ENCODE measurements around the gene NACA2.

The NACA2 gene

DNA sequence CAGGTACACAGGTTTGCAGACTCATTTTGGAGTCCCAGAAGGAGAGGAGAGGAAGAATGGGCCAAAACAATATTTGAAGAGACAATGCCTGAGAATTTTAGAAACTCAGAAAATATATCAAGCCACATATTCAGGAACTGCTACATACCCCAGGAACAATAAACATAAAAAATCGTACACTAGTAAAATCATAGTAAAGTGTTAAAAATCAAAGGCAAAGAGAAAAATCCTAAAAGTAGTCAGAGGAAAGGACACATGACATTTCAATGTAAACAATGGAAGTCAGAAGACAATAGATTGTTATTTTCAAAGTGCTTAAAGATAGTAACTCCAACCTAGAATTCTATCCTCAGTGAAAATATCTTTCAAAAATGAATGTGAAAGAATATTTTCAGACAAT is 28.5 kb upstream of the NACA2 start:
- no peaks in the 10 kb centered on the region for H3K4me1 ChIP-seq
- H3K27me3 ChIP-seq (ENCODE audit: control insufficient read depth, insufficient read depth, low read length), result no peaks in the 10 kb centered on the region
- H3K79me2 ChIP-seq, result no peaks in the 10 kb centered on the region
- no peak overlapping the region for H3K4me3 ChIP-seq (ENCODE audit: low read depth, low read length)
- no peak overlapping the region for H3K27ac ChIP-seq
- H3K9ac ChIP-seq, result no peak overlapping the region
- TF ChIP-seq, protein P1, sequence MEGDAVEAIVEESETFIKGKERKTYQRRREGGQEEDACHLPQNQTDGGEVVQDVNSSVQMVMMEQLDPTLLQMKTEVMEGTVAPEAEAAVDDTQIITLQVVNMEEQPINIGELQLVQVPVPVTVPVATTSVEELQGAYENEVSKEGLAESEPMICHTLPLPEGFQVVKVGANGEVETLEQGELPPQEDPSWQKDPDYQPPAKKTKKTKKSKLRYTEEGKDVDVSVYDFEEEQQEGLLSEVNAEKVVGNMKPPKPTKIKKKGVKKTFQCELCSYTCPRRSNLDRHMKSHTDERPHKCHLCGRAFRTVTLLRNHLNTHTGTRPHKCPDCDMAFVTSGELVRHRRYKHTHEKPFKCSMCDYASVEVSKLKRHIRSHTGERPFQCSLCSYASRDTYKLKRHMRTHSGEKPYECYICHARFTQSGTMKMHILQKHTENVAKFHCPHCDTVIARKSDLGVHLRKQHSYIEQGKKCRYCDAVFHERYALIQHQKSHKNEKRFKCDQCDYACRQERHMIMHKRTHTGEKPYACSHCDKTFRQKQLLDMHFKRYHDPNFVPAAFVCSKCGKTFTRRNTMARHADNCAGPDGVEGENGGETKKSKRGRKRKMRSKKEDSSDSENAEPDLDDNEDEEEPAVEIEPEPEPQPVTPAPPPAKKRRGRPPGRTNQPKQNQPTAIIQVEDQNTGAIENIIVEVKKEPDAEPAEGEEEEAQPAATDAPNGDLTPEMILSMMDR (IDR thresholded peaks at IDR 0.05), result no peak
- no peak overlapping the region for H3K4me2 ChIP-seq (ENCODE audit: low read length)
- no peaks in the 10 kb centered on the region for H3K9me3 ChIP-seq (ENCODE audit: control insufficient read depth, low read length)
- H3K36me3 ChIP-seq (ENCODE audit: control insufficient read depth, insufficient read depth, low read length), result peaks cover 2% of the 10 kb centered on the region
- H2AFZ ChIP-seq, result no peak overlapping the region

DNA sequence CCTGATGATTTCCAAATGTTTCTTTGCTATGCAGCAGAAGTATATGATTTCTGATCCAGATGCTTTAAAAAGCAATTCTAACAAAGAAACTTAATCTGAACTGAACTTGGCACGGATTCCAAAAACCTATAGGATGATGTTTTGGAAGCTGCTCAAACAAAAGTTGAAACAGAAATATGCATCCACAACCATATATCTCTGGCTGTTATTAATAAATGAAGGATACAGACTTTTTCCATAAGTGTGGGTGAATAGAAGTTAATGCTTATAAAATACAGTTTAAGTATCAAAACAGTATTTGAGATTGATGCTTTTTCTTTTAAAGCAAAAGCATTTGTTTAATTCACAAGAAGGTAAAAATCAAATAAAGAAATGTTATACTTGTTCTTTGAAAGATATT is 27.9 kb upstream of the NACA2 start:
- Histone ChIP-seq H3K27me3 (ENCODE audit: control insufficient read depth, insufficient read depth, low read length) (no peaks in the 10 kb centered on the region), H2AFZ (no peak overlapping the region), H3K27ac (no peak overlapping the region), H3K4me3 (ENCODE audit: low read depth, low read length) (no peak overlapping the region), H3K79me2 (no peaks in the 10 kb centered on the region), H3K4me1 (no peaks in the 10 kb centered on the region), H3K9me3 (ENCODE audit: control insufficient read depth, low read length) (no peaks in the 10 kb centered on the region), H3K4me2 (ENCODE audit: low read length) (no peak overlapping the region), H3K9ac (no peak overlapping the region), H3K36me3 (ENCODE audit: control insufficient read depth, insufficient read depth, low read length) (peaks cover 2% of the 10 kb centered on the region)
- TF ChIP-seq, protein P1 (IDR thresholded peaks at IDR 0.05), result no peak

DNA sequence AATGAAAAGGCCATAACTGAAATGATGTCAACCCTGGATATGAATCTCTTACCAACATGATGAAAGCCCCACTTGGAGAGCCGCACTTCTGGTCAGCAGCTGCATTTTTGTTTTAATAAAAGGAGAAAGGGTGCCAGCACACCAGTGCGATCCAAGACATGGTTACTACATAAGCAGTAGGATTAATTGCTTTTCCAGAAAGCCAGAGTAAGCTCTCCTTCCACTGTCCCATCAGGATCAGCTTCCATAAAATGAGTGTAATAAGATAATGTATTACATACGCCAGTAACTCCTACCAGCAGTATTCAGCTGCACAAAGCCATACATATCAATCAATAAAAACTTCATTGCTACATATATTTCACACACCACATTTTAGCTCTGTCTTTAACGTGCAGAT is 26.3 kb upstream of the NACA2 start:
- TF ChIP-seq, protein P1 (IDR thresholded peaks at IDR 0.05), result no peak
- no peak overlapping the region for H3K9ac ChIP-seq
- no peak overlapping the region for H3K27ac ChIP-seq
- no peaks in the 10 kb centered on the region for H3K9me3 ChIP-seq (ENCODE audit: control insufficient read depth, low read length)
- H3K36me3 ChIP-seq (ENCODE audit: control insufficient read depth, insufficient read depth, low read length), result peaks cover 2% of the 10 kb centered on the region
- no peak overlapping the region for H3K4me3 ChIP-seq (ENCODE audit: low read depth, low read length)
- no peaks in the 10 kb centered on the region for H3K27me3 ChIP-seq (ENCODE audit: control insufficient read depth, insufficient read depth, low read length)
- no peaks in the 10 kb centered on the region for H3K79me2 ChIP-seq
- H3K4me2 ChIP-seq (ENCODE audit: low read length), result no peak overlapping the region
- H2AFZ ChIP-seq, result no peak overlapping the region
- no peaks in the 10 kb centered on the region for H3K4me1 ChIP-seq

DNA sequence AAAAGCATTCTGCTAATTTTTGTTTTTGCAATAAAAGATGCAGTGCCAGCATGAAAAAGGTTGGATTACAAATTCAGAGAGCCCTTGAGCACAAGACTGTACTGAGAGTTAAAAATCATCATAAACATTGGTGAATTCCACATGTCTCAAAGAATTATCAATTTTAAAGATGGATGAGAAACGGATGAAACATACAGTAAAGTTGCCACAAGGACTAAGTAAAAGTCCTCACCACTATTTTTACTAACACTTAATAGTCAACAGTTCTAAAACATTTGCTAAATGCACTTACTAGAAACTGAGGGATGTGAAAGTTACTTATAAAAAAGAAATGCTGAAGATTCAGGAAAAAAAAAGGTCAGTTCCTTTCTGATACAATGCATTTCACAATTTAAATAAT is 25.8 kb upstream of the NACA2 start:
- Histone ChIP-seq H3K9me3 (ENCODE audit: control insufficient read depth, low read length) (no peaks in the 10 kb centered on the region), H3K4me1 (no peaks in the 10 kb centered on the region), H3K9ac (no peak overlapping the region), H3K4me3 (ENCODE audit: low read depth, low read length) (no peak overlapping the region), H2AFZ (no peak overlapping the region), H3K4me2 (ENCODE audit: low read length) (no peak overlapping the region), H3K27ac (no peak overlapping the region), H3K27me3 (ENCODE audit: control insufficient read depth, insufficient read depth, low read length) (no peaks in the 10 kb centered on the region), H3K79me2 (no peaks in the 10 kb centered on the region), H3K36me3 (ENCODE audit: control insufficient read depth, insufficient read depth, low read length) (peaks cover 2% of the 10 kb centered on the region)
- TF ChIP-seq, protein P1 (IDR thresholded peaks at IDR 0.05), result no peak

DNA sequence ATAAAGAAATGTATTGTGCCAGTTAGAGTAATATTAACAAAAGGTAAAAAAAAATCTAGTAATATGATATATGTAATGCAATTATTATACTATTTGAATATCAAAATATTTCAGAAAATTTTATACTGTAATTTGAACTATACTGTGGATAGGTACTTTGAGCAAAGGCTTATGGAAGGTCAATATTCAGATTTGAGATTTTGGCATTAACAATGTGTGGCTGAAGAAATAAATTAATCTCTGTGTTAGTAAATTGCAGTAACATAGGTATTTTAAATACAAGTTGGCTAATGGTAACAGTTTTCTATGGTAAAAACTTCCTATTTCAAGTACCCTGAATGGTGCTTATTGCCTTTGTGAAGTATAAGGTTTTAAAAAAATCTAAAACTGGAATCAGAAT is 23.2 kb upstream of the NACA2 start:
- Histone ChIP-seq H3K4me1 (no peaks in the 10 kb centered on the region), H3K4me2 (ENCODE audit: low read length) (no peak overlapping the region), H3K4me3 (ENCODE audit: low read depth, low read length) (no peak overlapping the region), H3K9ac (no peak overlapping the region), H2AFZ (no peak overlapping the region), H3K27me3 (ENCODE audit: control insufficient read depth, insufficient read depth, low read length) (no peaks in the 10 kb centered on the region), H3K27ac (no peak overlapping the region), H3K36me3 (ENCODE audit: control insufficient read depth, insufficient read depth, low read length) (peaks cover 1% of the 10 kb centered on the region), H3K79me2 (no peaks in the 10 kb centered on the region), H3K9me3 (ENCODE audit: control insufficient read depth, low read length) (no peaks in the 10 kb centered on the region)
- TF ChIP-seq, protein P1 (IDR thresholded peaks at IDR 0.05), result no peak

Measured in parathyroid adenoma (tissue), 2 donors.